Activated B cell treated with CpG ODN at 0.5 μM for 24 hours (primary cell): Measurements from ENCODE around the gene SLC12A5. TPM values are rescaled to one million over a fixed set of nuclear protein-coding genes. Genes with fewer than 3 reads are reported as not detected.
A peak's percentile ranks its signal among the peaks of the same experiment; 100 is the strongest.

Experiments
- ATAC-seq: fragments of 200-7000 bp; cut with Tn5 transposase; one replicate; pipeline ENCODE4 v1.10.0; 2021; ENCODE audit warnings: low read depth, mild to moderate bottlenecking, moderate library complexity
- CTCF ChIA-PET: fragments of 350-600 bp; sonication (Branson Sonifier 250); formaldehyde crosslinking; loops from one replicate; lab custom pipeline; 2021; ENCODE audit warnings: antibody characterized with exemption; lab: Charles Lee
- POLR2A ChIA-PET: fragments of 350-600 bp; sonication (Branson Sonifier 250); formaldehyde crosslinking; loops from one replicate; lab custom pipeline; 2021; ENCODE audit warnings: antibody characterized with exemption; lab: Charles Lee
- DNase-seq: peaks from one replicate; pipeline ENCODE4 v3.0.0; 2022
- H3K27ac Mint-ChIP-seq: one replicate; pipeline ENCODE4 v1.8.0; 2020; ENCODE audit warnings: mixed read lengths
- H3K27me3 Mint-ChIP-seq: one replicate; pipeline ENCODE4 v1.8.0; 2021; ENCODE audit warnings: mixed read lengths
- H3K36me3 Mint-ChIP-seq: one replicate; pipeline ENCODE4 v1.8.0; 2021; ENCODE audit warnings: low read depth, mixed read lengths
- H3K4me1 Mint-ChIP-seq: one replicate; pipeline ENCODE4 v1.8.0; 2021; ENCODE audit warnings: mixed read lengths
- H3K4me3 Mint-ChIP-seq: one replicate; pipeline ENCODE4 v1.8.0; 2020; ENCODE audit warnings: mild to moderate bottlenecking, mixed read lengths
- H3K9me3 Mint-ChIP-seq: one replicate; pipeline ENCODE4 v1.8.0; 2020; ENCODE audit warnings: mixed read lengths
- CTCF ChIP-seq: fragments of 200-600 bp; IDR thresholded peaks from one replicate; pipeline ENCODE4 v1.8.0; 2022; ENCODE audit warnings: antibody characterized with exemption, mild to moderate bottlenecking
- intact Hi-C: fragments of 100-400 bp; cut with micrococcal nuclease; formaldehyde crosslinking; loops from one replicate; pipeline ENCODE4 v1.15.1; 2024
- total RNA-seq: library from RNA; stranded (reverse); gene quantifications from 2 replicates; pipeline ENCODE4 v1.2.3, GENCODE V29; 2022

Gene SLC12A5
- total RNA-seq, 1 donor from 2014 or later = not detected

DNA sequence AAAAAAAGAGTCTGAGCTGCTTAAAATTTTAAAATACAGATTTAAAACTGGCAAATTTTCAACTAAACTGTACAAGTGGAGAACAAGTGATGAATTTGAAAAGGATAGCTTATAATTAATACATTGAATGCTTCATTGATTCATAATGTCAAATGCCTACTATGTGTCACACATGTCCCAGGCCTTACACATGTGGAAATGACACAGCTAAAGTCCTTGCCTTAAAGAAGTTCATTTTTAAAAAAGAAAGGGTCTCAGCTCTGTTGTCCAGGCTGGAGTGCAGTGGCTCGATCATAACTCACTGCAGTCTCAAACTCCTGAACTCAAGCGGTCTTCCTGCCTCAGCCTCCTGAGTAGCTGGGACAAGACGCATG is 55.8 kb downstream of the SLC12A5 start:
- POLR2A ChIA-PET = interaction anchor here (0.7 kb wide), 1 partner anchor 37 kb away, joined by 3 read pairs; no protein-coding TSS in a partner anchor
- CTCF ChIA-PET = interaction anchor here (0.6 to 1.4 kb wide), 4 partner anchors 8 to 827 kb away, joined by 3 read pairs; no protein-coding TSS in a partner anchor
- intact Hi-C loops = loop anchor here (5.0 kb wide), 1 partner anchor 292 kb away; the partner anchor contains the start of genes DNTTIP1 and WFDC3
- Mint-ChIP-seq H3K36me3 (peaks cover 24% of the 10 kb centered on the region), H3K27ac (no peak overlapping the region), H3K4me1 (peaks cover 75% of the 10 kb centered on the region), H3K9me3 (no peaks in the 10 kb centered on the region), H3K27me3 (no peaks in the 10 kb centered on the region), H3K4me3 (no peak overlapping the region)
- no peak for DNase-seq
- ATAC-seq = no peak
- no peak for TF ChIP-seq CTCF

GRCh38 chr20:46085179-46085851 is 56.3 kb downstream of the SLC12A5 start:
- H3K4me1 Mint-ChIP-seq = peaks cover 75% of the 10 kb centered on the region
- POLR2A ChIA-PET = interaction anchor here (0.7 kb wide), 1 partner anchor 36 kb away, joined by 3 read pairs; no protein-coding TSS in a partner anchor
- intact Hi-C loops = loop anchor here (5.0 kb wide), 1 partner anchor 293 kb away; the partner anchor contains the start of genes DNTTIP1 and WFDC3
- H3K27me3 Mint-ChIP-seq = no peaks in the 10 kb centered on the region
- no peak overlapping the region for H3K4me3 Mint-ChIP-seq
- DNase-seq = no peak
- no peak for TF ChIP-seq CTCF
- peaks cover 21% of the 10 kb centered on the region for H3K36me3 Mint-ChIP-seq
- no peaks in the 10 kb centered on the region for H3K9me3 Mint-ChIP-seq
- no peak for ATAC-seq
- no peak overlapping the region for H3K27ac Mint-ChIP-seq
- CTCF ChIA-PET = interaction anchor here (0.6 to 1.4 kb wide), 4 partner anchors 9 to 828 kb away, joined by 3 read pairs; no protein-coding TSS in a partner anchor

DNA sequence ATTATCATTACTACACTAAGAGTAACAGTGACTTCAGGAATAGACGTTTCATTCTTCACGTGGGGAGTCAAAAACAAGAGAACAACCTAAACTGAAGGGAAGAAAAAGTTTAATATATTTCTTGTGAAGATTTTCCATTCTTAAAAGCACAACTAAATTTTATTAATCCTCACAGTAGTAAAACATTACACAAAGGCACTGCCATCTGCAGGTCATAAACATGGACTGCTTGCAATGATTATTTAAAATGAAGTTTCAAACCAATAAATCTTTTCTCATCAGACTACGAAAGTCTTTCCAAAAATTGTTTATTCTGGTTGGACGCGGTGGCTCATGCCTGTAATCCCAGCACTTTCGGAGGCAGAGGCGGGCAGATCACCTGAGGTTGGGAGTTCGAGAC is 58.1 kb downstream of the SLC12A5 start:
- POLR2A ChIA-PET = interaction anchor here (1.2 to 2.4 kb wide), 4 partner anchors 21 to 45 kb away, joined by 3 to 8 read pairs (median 6); partner anchors contain the start of gene CD40
- peaks cover 74% of the 10 kb centered on the region for H3K4me1 Mint-ChIP-seq
- no peaks in the 10 kb centered on the region for H3K9me3 Mint-ChIP-seq
- H3K36me3 Mint-ChIP-seq = peaks cover 21% of the 10 kb centered on the region
- DNase-seq (no peak), ATAC-seq (no peak)
- no peak for TF ChIP-seq CTCF
- H3K4me3 Mint-ChIP-seq = no peak overlapping the region
- intact Hi-C loops = loop anchor here (1.0 to 5.0 kb wide), 3 partner anchors 65 to 295 kb away; partner anchors contain the start of genes DNTTIP1 and WFDC3
- CTCF ChIA-PET = interaction anchor here (1.4 to 1.7 kb wide), 2 partner anchors 19 to 88 kb away, joined by 3 to 5 read pairs; no protein-coding TSS in a partner anchor
- peak overlapping the region; percentile 37 for H3K27ac Mint-ChIP-seq
- no peaks in the 10 kb centered on the region for H3K27me3 Mint-ChIP-seq

- ATAC-seq = no peak
- DNase-seq = no peak
- Mint-ChIP-seq H3K27me3 (no peaks in the 10 kb centered on the region), H3K4me3 (peak overlapping the region; percentile 90), H3K9me3 (no peaks in the 10 kb centered on the region), H3K36me3 (peaks cover 21% of the 10 kb centered on the region), H3K4me1 (peaks cover 60% of the 10 kb centered on the region), H3K27ac (peak overlapping the region; percentile 83)
- no peak for TF ChIP-seq CTCF
- POLR2A ChIA-PET = interaction anchor here (0.7 to 2.4 kb wide), 9 partner anchors 19 to 154 kb away, joined by 3 to 8 read pairs (median 4); partner anchors contain the start of gene CD40
- CTCF ChIA-PET = interaction anchor here (1.0 to 1.7 kb wide), 5 partner anchors 11 to 102 kb away, joined by 3 to 5 read pairs (median 3); no protein-coding TSS in a partner anchor
- intact Hi-C loops = loop anchor here (1.0 to 5.0 kb wide), 5 partner anchors 20 to 296 kb away; partner anchors contain the start of genes ACOT8, DNTTIP1, WFDC3 and ZNF335
These were observed 59.6 kb downstream of the SLC12A5 start for GRCh38 chr20:46088409-46089166.
